Keratinocyte (primary cell): ENCODE results near the gene SDK1. TPM values are rescaled to one million over a fixed set of nuclear protein-coding genes. Genes with fewer than 3 reads are reported as not detected.

ENCODE experiments used
- DNase-seq: peaks from one replicate; pipeline ENCODE4 v3.0.0-alpha.2; 2011; ENCODE audit warnings: low read depth, missing footprints, low spot score
- FAIRE-seq: peaks from 2 replicates; lab custom pipeline; 2011; peaks lifted over from hg19 to GRCh38; lab: Jason Lieb, UNC
- H2AFZ ChIP-seq: 2 replicates; pipeline ENCODE4 v1.6.0; 2012; ENCODE audit warnings: low read length, control low read depth, inconsistent platforms; ENCODE audit not compliant: control insufficient read depth
- H3K27ac ChIP-seq: 2 replicates; pipeline ENCODE4 v1.5.1; 2011; ENCODE audit warnings: low read length; ENCODE audit not compliant: control insufficient read depth, insufficient read depth
- H3K27me3 ChIP-seq: 3 replicates; pipeline ENCODE4 v1.6.0; 2011; ENCODE audit warnings: low read length; ENCODE audit not compliant: control insufficient read depth, insufficient read depth; ENCODE audit errors: extremely low read depth
- H3K36me3 ChIP-seq, 2 experiments: 2 replicates in 1 of 2; 3 replicates in 1 of 2; pipeline ENCODE4 v1.5.1; 2011; ENCODE audit warnings: low read length in 2 of 2, mild to moderate bottlenecking in 1 of 2; ENCODE audit not compliant: control insufficient read depth in 2 of 2, insufficient read depth in 2 of 2; ENCODE audit errors: extremely low read depth in 1 of 2
- H3K4me1 ChIP-seq: 3 replicates; pipeline ENCODE4 v1.5.1; 2011; ENCODE audit warnings: low read length; ENCODE audit not compliant: control insufficient read depth, insufficient read depth; ENCODE audit errors: extremely low read depth
- H3K4me2 ChIP-seq: 3 replicates; pipeline ENCODE4 v1.6.0; 2011; ENCODE audit warnings: low read depth, low read length; ENCODE audit not compliant: control insufficient read depth, insufficient read depth; ENCODE audit errors: extremely low read depth
- H3K4me3 ChIP-seq, 3 experiments: fragments of 200-600 bp in 1 of 3; sonication (generic) in 1 of 3; 2 replicates in 2 of 3; 3 replicates in 1 of 3; pipeline ENCODE4 v1.5.1; 2011 to 2016; ENCODE audit warnings: low read length in 3 of 3, mild to moderate bottlenecking in 3 of 3, control low read depth in 2 of 3, inconsistent platforms in 1 of 3, low read depth in 1 of 3, mixed read lengths in 1 of 3, mixed run types in 1 of 3, moderate library complexity in 1 of 3; ENCODE audit not compliant: control insufficient read depth in 2 of 3, insufficient read depth in 2 of 3; ENCODE audit errors: extremely low read depth in 1 of 3
- H3K79me2 ChIP-seq: 2 replicates; pipeline ENCODE4 v1.6.0; 2012; ENCODE audit warnings: low read length; ENCODE audit not compliant: control insufficient read depth, insufficient read depth
- H3K9ac ChIP-seq: 3 replicates; pipeline ENCODE4 v1.6.0; 2011; ENCODE audit warnings: low read length; ENCODE audit not compliant: control insufficient read depth, insufficient read depth; ENCODE audit errors: extremely low read depth
- H3K9me1 ChIP-seq: 3 replicates; pipeline ENCODE4 v1.6.0; 2011; ENCODE audit warnings: low read length; ENCODE audit not compliant: control insufficient read depth, insufficient read depth; ENCODE audit errors: extremely low read depth
- H3K9me3 ChIP-seq: 2 replicates; pipeline ENCODE4 v1.5.1; 2012; ENCODE audit warnings: low read depth, low read length; ENCODE audit not compliant: control insufficient read depth
- H4K20me1 ChIP-seq: 3 replicates; pipeline ENCODE4 v1.6.0; 2011; ENCODE audit warnings: low read length; ENCODE audit not compliant: control insufficient read depth, insufficient read depth; ENCODE audit errors: extremely low read depth
- EZH2 ChIP-seq: IDR thresholded peaks from one replicate; pipeline ENCODE4 v1.6.1; 2012; ENCODE audit warnings: inconsistent platforms, mild to moderate bottlenecking, low read length, moderate library complexity
- dilution Hi-C: fragments of 300-500 bp; cut with MboI; formaldehyde crosslinking; loops from one replicate; pipeline ENCODE4 v1.7.0; 2020; ENCODE audit warnings: low sequenced_read_pairs; ENCODE audit not compliant: extremely low pct_ligation_motif_present
- polyA plus RNA-seq, 5 experiments: library from polyadenylated mRNA; depleted of rRNA in 3 of 5; stranded (reverse) in 3 of 5; stranded (forward) in 1 of 5; unstranded in 1 of 5; fragments of >200 nt; gene quantifications; 1 replicate in 1 of 5; 2 replicates in 3 of 5; 3 replicates in 1 of 5; pipeline versions ENCODE4 v1.2.1 to v1.2.3, GENCODE V29; 2011 to 2012; ENCODE audit warnings: missing spikeins in 2 of 5, low read depth in 1 of 5, low replicate concordance in 1 of 5
- TF ChIP-seq, protein P1 (sequence below), 3 experiments: IDR thresholded peaks in 1 of 3; conservative IDR thresholded peaks in 1 of 3; optimal IDR thresholded peaks in 1 of 3; 2 replicates in 2 of 3; 3 replicates in 1 of 3; pipeline versions ENCODE3 to v1.5.1; 2011; ENCODE audit warnings: low read length in 3 of 3, mild to moderate bottlenecking in 3 of 3, moderate library complexity in 2 of 3, control low read depth in 1 of 3, inconsistent platforms in 1 of 3; ENCODE audit not compliant: insufficient read depth in 2 of 3; ENCODE audit errors: extremely low read depth in 1 of 3

The SDK1 gene
- polyA plus RNA-seq, 1 donor (not counting 4 experiments of a cell fraction or from before 2014, with no cell fraction given): 0.66 TPM

DNA sequence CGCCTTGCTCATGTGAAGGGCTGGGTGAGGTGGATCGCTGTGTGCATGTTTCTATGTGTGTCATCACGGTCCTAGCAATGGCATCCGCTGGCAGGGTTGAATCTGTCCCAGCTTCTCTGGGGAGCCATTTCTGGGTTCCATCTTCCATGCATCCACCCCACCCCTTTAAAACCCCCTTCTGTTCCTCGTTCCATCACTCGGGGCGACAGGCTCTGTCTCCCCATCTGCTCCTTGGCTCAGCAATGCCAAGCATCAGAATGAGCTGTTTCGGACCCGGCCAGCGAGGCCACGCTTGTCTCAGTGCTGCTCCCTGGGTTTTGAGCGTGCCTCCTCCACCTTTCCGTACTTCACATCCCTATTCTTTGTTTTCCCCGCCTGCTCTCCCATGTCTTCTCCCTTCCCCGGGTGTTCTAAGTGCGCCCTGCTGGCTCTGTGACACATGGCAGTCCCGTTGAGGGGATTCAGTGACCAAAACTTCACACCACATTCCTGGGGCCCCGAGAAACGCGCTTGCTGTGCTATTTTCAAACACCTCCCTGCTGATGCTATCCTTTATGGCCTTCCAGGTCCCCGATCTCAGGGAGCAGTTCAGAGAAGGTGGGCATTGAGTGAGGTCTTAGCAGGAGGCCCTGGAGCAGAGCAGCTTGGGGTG lies 827.0 kb downstream of the SDK1 start:
- DNase-seq (no peak), FAIRE-seq (no peak)
- H3K4me1 ChIP-seq: no peaks in the 10 kb centered on the region
- H4K20me1 ChIP-seq: no peaks in the 10 kb centered on the region
- H3K27me3 ChIP-seq: no peaks in the 10 kb centered on the region
- dilution Hi-C loops: no loop called here
- no peak overlapping the region for H2AFZ ChIP-seq
- no peak for TF ChIP-seq EZH2
- TF ChIP-seq, protein P1, sequence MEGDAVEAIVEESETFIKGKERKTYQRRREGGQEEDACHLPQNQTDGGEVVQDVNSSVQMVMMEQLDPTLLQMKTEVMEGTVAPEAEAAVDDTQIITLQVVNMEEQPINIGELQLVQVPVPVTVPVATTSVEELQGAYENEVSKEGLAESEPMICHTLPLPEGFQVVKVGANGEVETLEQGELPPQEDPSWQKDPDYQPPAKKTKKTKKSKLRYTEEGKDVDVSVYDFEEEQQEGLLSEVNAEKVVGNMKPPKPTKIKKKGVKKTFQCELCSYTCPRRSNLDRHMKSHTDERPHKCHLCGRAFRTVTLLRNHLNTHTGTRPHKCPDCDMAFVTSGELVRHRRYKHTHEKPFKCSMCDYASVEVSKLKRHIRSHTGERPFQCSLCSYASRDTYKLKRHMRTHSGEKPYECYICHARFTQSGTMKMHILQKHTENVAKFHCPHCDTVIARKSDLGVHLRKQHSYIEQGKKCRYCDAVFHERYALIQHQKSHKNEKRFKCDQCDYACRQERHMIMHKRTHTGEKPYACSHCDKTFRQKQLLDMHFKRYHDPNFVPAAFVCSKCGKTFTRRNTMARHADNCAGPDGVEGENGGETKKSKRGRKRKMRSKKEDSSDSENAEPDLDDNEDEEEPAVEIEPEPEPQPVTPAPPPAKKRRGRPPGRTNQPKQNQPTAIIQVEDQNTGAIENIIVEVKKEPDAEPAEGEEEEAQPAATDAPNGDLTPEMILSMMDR (optimal IDR thresholded peaks at IDR 0.05 in 1 of 3, IDR thresholded peaks at IDR 0.05 in 1 of 3, conservative IDR thresholded peaks at IDR 0.05 in 1 of 3; ENCODE audit: extremely low read depth in 1 of 3, insufficient read depth in 2 of 3, low read length in 3 of 3): no peak
- H3K9me1 ChIP-seq: no peaks in the 10 kb centered on the region
- no peak overlapping the region for H3K9ac ChIP-seq
- H3K27ac ChIP-seq: no peak overlapping the region
- H3K36me3 ChIP-seq: no peaks in the 10 kb centered on the region
- no peaks in the 10 kb centered on the region for H3K79me2 ChIP-seq
- H3K4me2 ChIP-seq: no peak overlapping the region
- no peaks in the 10 kb centered on the region for H3K9me3 ChIP-seq
- H3K4me3 ChIP-seq: no peak overlapping the region

- FAIRE-seq: no peak
- H3K27ac ChIP-seq: no peak overlapping the region
- H3K9ac ChIP-seq: no peak overlapping the region
- H3K36me3 ChIP-seq: no peaks in the 10 kb centered on the region
- H3K4me3 ChIP-seq: no peak overlapping the region
- H3K79me2 ChIP-seq: no peaks in the 10 kb centered on the region
- H4K20me1 ChIP-seq: no peaks in the 10 kb centered on the region
- no peak overlapping the region for H3K4me2 ChIP-seq
- no peaks in the 10 kb centered on the region for H3K27me3 ChIP-seq
- H2AFZ ChIP-seq: no peak overlapping the region
- dilution Hi-C loops: no loop called here
- DNase-seq: no peak
- H3K9me3 ChIP-seq: no peaks in the 10 kb centered on the region
- H3K4me1 ChIP-seq: no peaks in the 10 kb centered on the region
- no peaks in the 10 kb centered on the region for H3K9me1 ChIP-seq
- TF ChIP-seq EZH2: no peak
- TF ChIP-seq, protein P1 (optimal IDR thresholded peaks at IDR 0.05 in 1 of 3, IDR thresholded peaks at IDR 0.05 in 1 of 3, conservative IDR thresholded peaks at IDR 0.05 in 1 of 3; ENCODE audit: extremely low read depth in 1 of 3, insufficient read depth in 2 of 3, low read length in 3 of 3): peak in 1 of 3 experiments; percentile 4
These were observed 828.5 kb downstream of the SDK1 start for GRCh38 chr7:4129481-4130122.
